GM12875 (cell line): ENCODE data around the gene ZNF214.
"Not testable (repeated sequence)": the region's sequence is repeated elsewhere in the genome, so short reads cannot be mapped to it uniquely, and the experiment has no call there.

ENCODE experiments used
- H3K4me3 ChIP-seq: one replicate; pipeline ENCODE4 v1.5.1; 2011; ENCODE audit warnings: low read depth, low read length, control low read depth
- TF ChIP-seq, protein P1 (sequence below): IDR thresholded peaks from 2 replicates; pipeline ENCODE4 v1.5.1; 2011; ENCODE audit warnings: low read depth, mild to moderate bottlenecking, control low read depth, inconsistent platforms, low read length, moderate library complexity, borderline replicate concordance; ENCODE audit not compliant: insufficient read depth

Gene ZNF214

DNA sequence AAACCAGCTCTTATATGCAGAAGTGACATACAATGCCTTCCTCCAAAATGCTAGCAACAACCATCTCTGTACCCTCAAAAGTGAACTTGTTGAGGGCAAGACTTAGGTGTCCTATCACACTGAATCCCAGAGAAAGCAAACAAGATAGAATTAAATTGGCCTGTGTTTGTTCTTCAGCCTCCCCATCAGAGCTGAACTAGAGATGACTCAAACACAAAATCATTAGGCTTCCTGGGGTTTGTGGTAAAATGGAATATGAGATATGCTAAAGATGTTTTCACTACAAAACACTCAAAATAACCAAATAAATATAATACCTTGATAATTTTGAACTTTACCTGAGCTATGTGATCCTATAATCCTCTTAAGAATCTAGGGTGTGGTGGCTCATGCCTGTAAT is 31.6 kb downstream of the ZNF214 start:
- no peak overlapping the region for H3K4me3 ChIP-seq
- TF ChIP-seq, protein P1, sequence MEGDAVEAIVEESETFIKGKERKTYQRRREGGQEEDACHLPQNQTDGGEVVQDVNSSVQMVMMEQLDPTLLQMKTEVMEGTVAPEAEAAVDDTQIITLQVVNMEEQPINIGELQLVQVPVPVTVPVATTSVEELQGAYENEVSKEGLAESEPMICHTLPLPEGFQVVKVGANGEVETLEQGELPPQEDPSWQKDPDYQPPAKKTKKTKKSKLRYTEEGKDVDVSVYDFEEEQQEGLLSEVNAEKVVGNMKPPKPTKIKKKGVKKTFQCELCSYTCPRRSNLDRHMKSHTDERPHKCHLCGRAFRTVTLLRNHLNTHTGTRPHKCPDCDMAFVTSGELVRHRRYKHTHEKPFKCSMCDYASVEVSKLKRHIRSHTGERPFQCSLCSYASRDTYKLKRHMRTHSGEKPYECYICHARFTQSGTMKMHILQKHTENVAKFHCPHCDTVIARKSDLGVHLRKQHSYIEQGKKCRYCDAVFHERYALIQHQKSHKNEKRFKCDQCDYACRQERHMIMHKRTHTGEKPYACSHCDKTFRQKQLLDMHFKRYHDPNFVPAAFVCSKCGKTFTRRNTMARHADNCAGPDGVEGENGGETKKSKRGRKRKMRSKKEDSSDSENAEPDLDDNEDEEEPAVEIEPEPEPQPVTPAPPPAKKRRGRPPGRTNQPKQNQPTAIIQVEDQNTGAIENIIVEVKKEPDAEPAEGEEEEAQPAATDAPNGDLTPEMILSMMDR = no peak

DNA sequence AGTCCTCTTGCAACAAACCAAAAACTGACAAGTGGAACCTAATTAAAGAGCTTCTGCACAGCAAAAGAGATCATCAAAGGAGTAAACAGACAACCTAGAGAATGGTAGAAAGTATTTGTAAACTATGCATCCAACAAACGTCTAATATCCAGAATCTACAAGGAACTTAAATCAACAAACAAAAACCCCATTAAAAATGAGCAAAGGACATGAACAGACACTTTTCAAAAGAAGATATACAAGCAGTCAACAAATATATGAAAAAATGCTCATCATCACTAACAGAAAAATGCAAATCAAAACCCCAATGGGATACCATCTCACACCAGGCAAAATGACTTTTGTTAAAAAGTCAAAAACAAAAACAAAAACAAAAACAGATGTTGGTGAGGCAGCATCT is 33.7 kb downstream of the ZNF214 start:
- no peak overlapping the region for H3K4me3 ChIP-seq
- TF ChIP-seq, protein P1 = no peak

DNA sequence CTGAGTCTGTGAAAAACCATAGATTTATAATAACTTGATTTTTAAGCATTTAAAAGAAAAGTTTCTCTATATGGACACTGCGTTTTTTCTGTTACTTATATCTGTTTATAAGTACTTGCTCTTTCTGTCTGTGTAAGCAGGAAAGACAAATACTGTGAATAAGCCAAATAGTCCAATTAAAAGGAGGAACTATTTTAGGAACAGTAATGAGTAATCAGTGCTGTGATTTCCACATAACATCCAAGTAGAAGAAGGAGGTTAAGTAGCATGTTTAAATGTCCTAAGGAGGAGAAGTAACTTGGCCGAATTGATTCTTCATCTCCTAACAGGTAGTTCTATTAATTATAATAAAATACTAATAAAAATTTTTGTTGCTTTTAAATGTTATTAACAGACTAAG is 40.8 kb downstream of the ZNF214 start:
- H3K4me3 ChIP-seq = no peak overlapping the region
- TF ChIP-seq, protein P1 = no peak

DNA sequence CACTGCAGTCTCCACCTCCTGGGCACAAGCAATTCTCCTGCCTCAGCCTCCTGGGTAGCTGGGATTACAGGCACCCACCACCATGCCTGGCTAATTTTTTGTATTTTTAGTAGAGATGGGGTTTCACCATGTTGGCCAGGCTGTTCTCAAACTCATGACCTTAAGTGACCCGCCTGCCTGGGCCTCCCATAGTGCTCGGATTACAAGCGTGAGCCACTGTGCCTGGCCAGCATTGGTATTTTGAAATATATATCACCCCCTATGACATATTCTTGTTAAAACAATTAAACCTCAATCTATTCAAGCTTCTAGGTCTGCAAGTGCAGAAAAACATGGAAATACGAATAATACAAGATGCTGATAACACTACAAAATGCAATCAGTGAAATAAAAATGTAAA is 50.3 kb downstream of the ZNF214 start:
- H3K4me3 ChIP-seq = not testable (repeated sequence)

DNA sequence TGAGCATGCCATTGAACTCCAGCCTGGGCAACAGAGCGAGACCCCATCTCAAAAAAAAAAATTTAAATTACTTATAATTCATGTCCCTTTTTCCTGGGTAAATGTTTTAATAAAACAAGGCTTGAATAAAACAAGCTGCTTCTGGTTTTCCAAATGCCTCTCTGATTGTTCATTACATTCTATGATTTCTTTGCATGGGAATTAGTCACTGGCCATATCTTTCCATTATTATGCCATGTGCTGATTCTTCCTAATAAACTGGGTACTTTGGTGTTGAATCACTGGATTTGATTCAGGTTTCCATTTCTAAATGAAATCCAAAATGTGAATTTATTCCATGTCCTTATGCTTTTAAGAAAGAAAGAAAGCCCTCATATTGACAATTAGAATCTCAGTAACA is 51.3 kb downstream of the ZNF214 start:
- TF ChIP-seq, protein P1 = no peak
- no peak overlapping the region for H3K4me3 ChIP-seq

DNA sequence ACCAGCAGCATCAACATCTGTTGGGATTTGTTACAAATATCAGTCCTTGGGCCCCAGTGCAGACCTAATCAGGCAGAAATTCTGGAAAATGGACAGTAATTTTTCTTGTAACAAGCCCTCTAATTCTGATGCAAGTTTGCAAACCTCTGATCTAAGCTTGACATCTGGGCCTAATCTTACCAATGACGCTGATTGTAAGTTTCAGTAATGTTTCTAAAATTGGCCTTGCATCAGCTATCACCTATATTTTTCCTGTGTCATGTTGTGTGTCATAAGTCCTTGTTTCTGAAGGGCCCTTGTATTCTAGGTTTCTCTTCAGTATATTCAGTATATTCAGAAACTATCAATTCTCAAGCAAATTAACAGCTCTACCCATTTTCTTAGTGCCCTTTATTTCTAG is 57.5 kb downstream of the ZNF214 start:
- H3K4me3 ChIP-seq = no peak overlapping the region
- TF ChIP-seq, protein P1 = no peak

DNA sequence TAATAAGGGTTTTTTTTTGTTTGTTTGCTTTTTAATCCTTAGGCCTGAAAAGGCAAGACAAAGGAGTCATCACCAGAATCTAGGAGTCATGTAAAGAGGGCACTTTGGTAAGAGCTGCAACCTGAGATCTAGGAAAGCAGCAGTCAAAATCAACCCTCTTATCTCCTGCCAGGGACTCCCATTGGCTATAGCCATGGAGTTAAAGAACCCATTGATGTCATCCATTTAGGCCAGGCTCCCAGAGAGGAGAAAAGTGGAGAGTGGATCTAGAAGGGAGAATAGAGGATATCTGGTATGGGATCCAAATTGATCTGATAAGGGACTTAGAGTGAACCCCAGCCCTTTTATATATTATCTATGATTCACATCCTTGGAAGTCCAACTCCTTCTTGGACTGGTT is 58.0 kb downstream of the ZNF214 start:
- TF ChIP-seq, protein P1 = no peak
- H3K4me3 ChIP-seq = no peak overlapping the region

DNA sequence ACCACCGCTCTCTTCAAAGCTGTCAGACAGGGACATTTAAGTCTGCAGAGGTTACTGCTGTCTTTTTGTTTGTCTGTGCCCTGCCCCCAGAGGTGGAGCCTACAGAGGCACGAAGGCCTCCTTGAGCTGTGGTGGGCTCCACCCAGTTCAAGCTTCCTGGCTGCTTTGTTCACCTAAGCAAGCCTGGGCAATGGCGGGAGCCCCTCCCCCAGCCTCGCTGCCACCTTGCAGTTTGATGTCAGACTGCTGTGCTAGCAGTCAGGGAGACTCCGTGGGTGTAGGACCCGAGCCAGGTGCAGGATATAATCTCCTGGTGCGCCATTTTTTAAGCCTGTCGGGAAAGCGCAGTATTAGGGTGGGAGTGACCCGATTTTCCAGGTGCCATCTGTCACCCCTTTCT is 65.9 kb downstream of the ZNF214 start:
- not testable (repeated sequence) for H3K4me3 ChIP-seq
